GM12873 (cell line): ENCODE measurements around the gene ATP2B1.

Experiments used
- CTCF ChIP-seq: IDR thresholded peaks from 2 replicates; pipeline ENCODE4 v1.5.1; 2012; ENCODE audit warnings: low read depth, mild to moderate bottlenecking, moderate library complexity, low read length, control low read depth; ENCODE audit not compliant: insufficient read depth; ENCODE audit errors: missing control alignments

ATP2B1 gene

GRCh38 chr12:89540586-89540985 lies 168.1 kb downstream of the ATP2B1 start:
- no peak for TF ChIP-seq CTCF

GRCh38 chr12:89539426-89540223 lies 169.0 kb downstream of the ATP2B1 start:
- TF ChIP-seq CTCF: no peak

GRCh38 chr12:89538897-89539296 lies 169.7 kb downstream of the ATP2B1 start:
- TF ChIP-seq CTCF: no peak
